ENCODE results near the gene ANKRD31.

ANKRD31 gene

DNA sequence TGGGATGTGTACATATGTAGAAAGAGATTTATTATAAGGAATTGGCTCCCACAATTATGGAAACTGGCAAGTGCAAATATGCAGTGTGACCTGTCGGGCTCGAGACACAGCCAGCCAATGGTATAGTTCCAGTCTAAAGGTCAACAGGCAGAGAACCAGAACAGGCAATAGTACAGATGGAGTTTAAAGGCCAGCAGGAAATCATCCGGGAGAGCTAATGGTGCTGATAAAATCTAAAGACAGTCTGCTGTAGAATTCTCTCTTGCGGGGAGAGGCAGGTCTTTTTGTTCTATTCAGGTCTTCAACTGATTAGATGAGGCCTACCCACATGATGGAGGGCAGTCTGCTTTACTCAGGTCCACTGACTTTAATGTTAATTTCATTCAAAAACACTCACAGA, 21.8 kb downstream of the ANKRD31 start:
- Histone ChIP-seq H3K14ac (ENCODE audit: low read length) (no peak overlapping the region), H2BK5ac (ENCODE audit: low read depth, low read length, poor library complexity) (no peak overlapping the region), H3K36me3 (ENCODE audit: control insufficient read depth in 1 of 2, insufficient read depth in 2 of 2, low read length in 2 of 2) (no peaks in the 10 kb centered on the region), H3K79me2 (ENCODE audit: control insufficient read depth, insufficient read depth, low read length, poor library complexity) (no peaks in the 10 kb centered on the region), H3K4me1 (ENCODE audit: control insufficient read depth in 1 of 2, insufficient read depth in 2 of 2, low read length in 2 of 2) (peaks cover 0 to 2% of the 10 kb centered on the region in 2 experiments), H2BK120ac (ENCODE audit: insufficient read depth, low read length, poor library complexity) (no peak overlapping the region), H3K27me3 (ENCODE audit: insufficient read depth, low read length) (no peaks in the 10 kb centered on the region), H4K8ac (ENCODE audit: low read depth, low read length) (no peak overlapping the region), H3K4ac (ENCODE audit: low read depth, low read length) (no peak overlapping the region), H3K9ac (ENCODE audit: low read length) (no peak overlapping the region), H3K4me2 (ENCODE audit: low read length) (no peak overlapping the region), H3K27ac (ENCODE audit: low read depth, low read length) (no peak overlapping the region), H2BK12ac (ENCODE audit: low read length) (no peak overlapping the region), H3K23ac (ENCODE audit: low read length) (no peak overlapping the region), H3K4me3 (ENCODE audit: low read depth, low read length) (no peak overlapping the region), H4K12ac (ENCODE audit: low read depth, low read length) (no peak overlapping the region), H4K91ac (ENCODE audit: low read depth, low read length) (no peak overlapping the region), H2AK5ac (ENCODE audit: low read length) (no peak overlapping the region), H3K18ac (ENCODE audit: low read length) (no peak overlapping the region), H3K9me3 (ENCODE audit: insufficient read depth, low read depth, low read length) (no peaks in the 10 kb centered on the region), H3K79me1 (ENCODE audit: low read length) (no peaks in the 10 kb centered on the region), H2AFZ (ENCODE audit: insufficient read depth, low read length, poor library complexity) (no peak overlapping the region)
- no CpG with 5 or more reads among the region's 4 CpGs for WGBS (ENCODE audit: extremely low coverage, insufficient coverage, insufficient read length)
- DNase-seq = no peak

DNA sequence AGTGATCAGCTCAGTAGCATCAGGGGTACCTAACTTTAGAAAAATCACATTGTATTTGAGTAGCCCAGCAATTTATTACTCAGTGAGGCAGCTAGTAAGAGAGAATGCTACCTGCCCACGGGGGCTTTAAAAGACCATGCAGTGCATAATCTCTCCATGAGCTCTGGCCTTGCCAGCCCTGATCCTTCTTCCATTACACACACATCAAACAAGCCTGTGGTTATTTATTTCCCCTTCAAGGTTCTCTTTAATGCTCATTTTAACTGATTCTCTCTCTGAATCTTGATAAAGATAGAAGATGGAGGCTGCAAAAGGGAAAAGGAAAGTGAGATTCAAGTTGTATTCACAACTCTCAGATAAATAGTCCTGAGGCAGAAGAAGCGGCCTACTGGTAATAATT, 22.3 kb downstream of the ANKRD31 start:
- Histone ChIP-seq H2BK12ac (ENCODE audit: low read length) (no peak overlapping the region), H3K36me3 (ENCODE audit: control insufficient read depth in 1 of 2, insufficient read depth in 2 of 2, low read length in 2 of 2) (no peaks in the 10 kb centered on the region)

GRCh38 chr5:75203604-75204003, 33.1 kb downstream of the ANKRD31 start:
- no peak overlapping the region for H3K23ac ChIP-seq (ENCODE audit: low read length)
- no peak overlapping the region for H2BK12ac ChIP-seq (ENCODE audit: low read length)
- no peak overlapping the region for H3K4ac ChIP-seq (ENCODE audit: low read depth, low read length)
- no peaks in the 10 kb centered on the region for H3K36me3 ChIP-seq (ENCODE audit: control insufficient read depth in 1 of 2, insufficient read depth in 2 of 2, low read length in 2 of 2)
- no peaks in the 10 kb centered on the region for H3K9me3 ChIP-seq (ENCODE audit: insufficient read depth, low read depth, low read length)
- no peaks in the 10 kb centered on the region for H3K79me1 ChIP-seq (ENCODE audit: low read length)
- no peak overlapping the region for H3K9ac ChIP-seq (ENCODE audit: low read length)
- no peak overlapping the region for H3K18ac ChIP-seq (ENCODE audit: low read length)
- DNase-seq = no peak
- no peaks in the 10 kb centered on the region for H3K27me3 ChIP-seq (ENCODE audit: insufficient read depth, low read length)
- no peak overlapping the region for H2AFZ ChIP-seq (ENCODE audit: insufficient read depth, low read length, poor library complexity)
- H2AK5ac ChIP-seq (ENCODE audit: low read length) = no peak overlapping the region
- no peak overlapping the region for H2BK120ac ChIP-seq (ENCODE audit: insufficient read depth, low read length, poor library complexity)
- no peak overlapping the region for H3K4me2 ChIP-seq (ENCODE audit: low read length)
- H2BK5ac ChIP-seq (ENCODE audit: low read depth, low read length, poor library complexity) = no peak overlapping the region
- H3K79me2 ChIP-seq (ENCODE audit: control insufficient read depth, insufficient read depth, low read length, poor library complexity) = no peaks in the 10 kb centered on the region
- no peaks in the 10 kb centered on the region for H3K4me1 ChIP-seq (ENCODE audit: control insufficient read depth in 1 of 2, insufficient read depth in 2 of 2, low read length in 2 of 2)
- no peak overlapping the region for H3K4me3 ChIP-seq (ENCODE audit: low read depth, low read length)
- no peak overlapping the region for H3K27ac ChIP-seq (ENCODE audit: low read depth, low read length)
- no peak overlapping the region for H4K8ac ChIP-seq (ENCODE audit: low read depth, low read length)
- H4K12ac ChIP-seq (ENCODE audit: low read depth, low read length) = no peak overlapping the region
- no peak overlapping the region for H3K14ac ChIP-seq (ENCODE audit: low read length)
- H4K91ac ChIP-seq (ENCODE audit: low read depth, low read length) = no peak overlapping the region
- no CpG with 5 or more reads among the region's 3 CpGs for WGBS (ENCODE audit: extremely low coverage, insufficient coverage, insufficient read length)

More for the DNA sequence above, 22.3 kb downstream of the ANKRD31 start:
- no peak overlapping the region for H3K4me3 ChIP-seq (ENCODE audit: low read depth, low read length)
- H3K18ac ChIP-seq (ENCODE audit: low read length) = no peak overlapping the region
- H4K8ac ChIP-seq (ENCODE audit: low read depth, low read length) = no peak overlapping the region
- H3K23ac ChIP-seq (ENCODE audit: low read length) = no peak overlapping the region
- H3K14ac ChIP-seq (ENCODE audit: low read length) = no peak overlapping the region
- no peak overlapping the region for H4K91ac ChIP-seq (ENCODE audit: low read depth, low read length)
- H3K79me1 ChIP-seq (ENCODE audit: low read length) = no peaks in the 10 kb centered on the region
- no CpG with 5 or more reads among the region's 2 CpGs for WGBS (ENCODE audit: extremely low coverage, insufficient coverage, insufficient read length)
- H3K27ac ChIP-seq (ENCODE audit: low read depth, low read length) = no peak overlapping the region
- no peak for DNase-seq
- no peak overlapping the region for H4K12ac ChIP-seq (ENCODE audit: low read depth, low read length)
- H3K9ac ChIP-seq (ENCODE audit: low read length) = no peak overlapping the region
- peaks cover 0 to 2% of the 10 kb centered on the region in 2 experiments for H3K4me1 ChIP-seq (ENCODE audit: control insufficient read depth in 1 of 2, insufficient read depth in 2 of 2, low read length in 2 of 2)
- H3K4me2 ChIP-seq (ENCODE audit: low read length) = no peak overlapping the region
- H3K27me3 ChIP-seq (ENCODE audit: insufficient read depth, low read length) = no peaks in the 10 kb centered on the region
- no peak overlapping the region for H2BK5ac ChIP-seq (ENCODE audit: low read depth, low read length, poor library complexity)
- no peak overlapping the region for H2AK5ac ChIP-seq (ENCODE audit: low read length)
- no peaks in the 10 kb centered on the region for H3K9me3 ChIP-seq (ENCODE audit: insufficient read depth, low read depth, low read length)
- H2BK120ac ChIP-seq (ENCODE audit: insufficient read depth, low read length, poor library complexity) = no peak overlapping the region
- H2AFZ ChIP-seq (ENCODE audit: insufficient read depth, low read length, poor library complexity) = no peak overlapping the region
- H3K4ac ChIP-seq (ENCODE audit: low read depth, low read length) = no peak overlapping the region
- no peaks in the 10 kb centered on the region for H3K79me2 ChIP-seq (ENCODE audit: control insufficient read depth, insufficient read depth, low read length, poor library complexity)

GRCh38 chr5:75202935-75203334, 33.7 kb downstream of the ANKRD31 start:
- Histone ChIP-seq H4K12ac (ENCODE audit: low read depth, low read length) (no peak overlapping the region), H3K27me3 (ENCODE audit: insufficient read depth, low read length) (no peaks in the 10 kb centered on the region), H3K14ac (ENCODE audit: low read length) (no peak overlapping the region), H3K79me2 (ENCODE audit: control insufficient read depth, insufficient read depth, low read length, poor library complexity) (no peaks in the 10 kb centered on the region), H3K79me1 (ENCODE audit: low read length) (no peaks in the 10 kb centered on the region), H3K4ac (ENCODE audit: low read depth, low read length) (no peak overlapping the region), H3K4me2 (ENCODE audit: low read length) (no peak overlapping the region), H3K9me3 (ENCODE audit: insufficient read depth, low read depth, low read length) (no peaks in the 10 kb centered on the region), H3K36me3 (ENCODE audit: control insufficient read depth in 1 of 2, insufficient read depth in 2 of 2, low read length in 2 of 2) (no peaks in the 10 kb centered on the region), H3K4me3 (ENCODE audit: low read depth, low read length) (no peak overlapping the region), H3K4me1 (ENCODE audit: control insufficient read depth in 1 of 2, insufficient read depth in 2 of 2, low read length in 2 of 2) (no peaks in the 10 kb centered on the region), H4K8ac (ENCODE audit: low read depth, low read length) (no peak overlapping the region), H2BK120ac (ENCODE audit: insufficient read depth, low read length, poor library complexity) (no peak overlapping the region), H4K91ac (ENCODE audit: low read depth, low read length) (no peak overlapping the region), H3K23ac (ENCODE audit: low read length) (no peak overlapping the region), H2AK5ac (ENCODE audit: low read length) (no peak overlapping the region), H2BK12ac (ENCODE audit: low read length) (no peak overlapping the region), H3K9ac (ENCODE audit: low read length) (no peak overlapping the region), H2BK5ac (ENCODE audit: low read depth, low read length, poor library complexity) (no peak overlapping the region), H3K18ac (ENCODE audit: low read length) (no peak overlapping the region), H3K27ac (ENCODE audit: low read depth, low read length) (no peak overlapping the region), H2AFZ (ENCODE audit: insufficient read depth, low read length, poor library complexity) (no peak overlapping the region)
- no CpG with 5 or more reads among the region's 1 CpG for WGBS (ENCODE audit: extremely low coverage, insufficient coverage, insufficient read length)
- no peak for DNase-seq
